PC-3 (cell line): Measurements from ENCODE around the gene ZNF668.

Source experiments
- EZH2 ChIP-seq: fragments of 300-600 bp; sonication (generic); IDR thresholded peaks from one replicate; pipeline ENCODE4 v1.6.1; 2017; ENCODE audit warnings: antibody characterized with exemption, mild to moderate bottlenecking, low read length; ENCODE audit not compliant: unreplicated experiment
- TF ChIP-seq, protein P1 (sequence below): fragments of 300-600 bp; sonication (generic); conservative IDR thresholded peaks from 2 replicates; pipeline ENCODE4 v1.5.1; 2017; ENCODE audit warnings: antibody characterized with exemption, low read depth, mild to moderate bottlenecking, low read length

DNA sequence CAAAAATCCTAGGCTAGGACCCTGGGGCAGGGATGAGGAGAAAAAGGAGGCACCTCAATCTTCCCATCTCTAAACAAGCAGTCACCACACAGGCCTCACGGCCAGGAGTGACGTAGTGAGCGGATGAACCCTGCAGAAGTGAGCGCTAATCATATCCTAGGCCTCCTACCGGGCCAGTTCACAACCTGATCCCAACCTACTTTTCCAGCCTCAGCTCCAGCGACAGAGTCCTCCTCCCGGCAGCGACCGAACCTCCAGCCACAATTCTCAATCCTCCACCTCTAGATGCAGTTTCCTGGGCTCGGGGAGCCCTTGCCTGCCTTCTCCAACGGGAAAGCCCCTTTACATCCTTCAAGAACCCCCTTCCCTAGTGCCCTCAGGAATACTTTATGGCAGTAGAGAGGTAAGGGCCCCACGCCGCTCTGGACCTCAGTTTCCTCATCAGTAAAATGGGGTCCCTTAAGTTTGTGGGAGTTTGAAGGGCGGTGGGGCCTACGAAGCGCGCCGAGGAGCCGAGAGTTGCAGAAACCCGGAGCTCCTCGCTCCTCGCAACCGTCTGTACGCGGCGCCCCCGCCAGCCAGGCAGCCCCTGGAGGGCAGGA, 1.4 kb downstream of the ZNF668 start:
- TF ChIP-seq EZH2, result no peak
- TF ChIP-seq, protein P1, sequence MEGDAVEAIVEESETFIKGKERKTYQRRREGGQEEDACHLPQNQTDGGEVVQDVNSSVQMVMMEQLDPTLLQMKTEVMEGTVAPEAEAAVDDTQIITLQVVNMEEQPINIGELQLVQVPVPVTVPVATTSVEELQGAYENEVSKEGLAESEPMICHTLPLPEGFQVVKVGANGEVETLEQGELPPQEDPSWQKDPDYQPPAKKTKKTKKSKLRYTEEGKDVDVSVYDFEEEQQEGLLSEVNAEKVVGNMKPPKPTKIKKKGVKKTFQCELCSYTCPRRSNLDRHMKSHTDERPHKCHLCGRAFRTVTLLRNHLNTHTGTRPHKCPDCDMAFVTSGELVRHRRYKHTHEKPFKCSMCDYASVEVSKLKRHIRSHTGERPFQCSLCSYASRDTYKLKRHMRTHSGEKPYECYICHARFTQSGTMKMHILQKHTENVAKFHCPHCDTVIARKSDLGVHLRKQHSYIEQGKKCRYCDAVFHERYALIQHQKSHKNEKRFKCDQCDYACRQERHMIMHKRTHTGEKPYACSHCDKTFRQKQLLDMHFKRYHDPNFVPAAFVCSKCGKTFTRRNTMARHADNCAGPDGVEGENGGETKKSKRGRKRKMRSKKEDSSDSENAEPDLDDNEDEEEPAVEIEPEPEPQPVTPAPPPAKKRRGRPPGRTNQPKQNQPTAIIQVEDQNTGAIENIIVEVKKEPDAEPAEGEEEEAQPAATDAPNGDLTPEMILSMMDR, result no peak
